H1 (cell line): ENCODE data around the gene DGKD. TPM values are rescaled to one million over a fixed set of nuclear protein-coding genes. Genes with fewer than 3 reads are reported as not detected.

Source experiments
- ASH2L ChIP-seq: fragments of 200-600, 300-600 bp; sonication (generic); IDR thresholded peaks from one replicate; pipeline ENCODE4 v1.7.1; 2017; ENCODE audit warnings: low read length
- CBX8 ChIP-seq: fragments of 300-800, 300-1000 bp; sonication (generic); IDR thresholded peaks from 2 replicates; pipeline ENCODE4 v1.7.1; 2016; ENCODE audit warnings: low read depth, low read length, borderline replicate concordance
- CHD2 ChIP-seq: IDR thresholded peaks from 2 replicates; pipeline ENCODE4 v1.6.1; 2012; ENCODE audit warnings: low read length, improper control_type of control experiment
- HDAC6 ChIP-seq: IDR thresholded peaks from one replicate; pipeline ENCODE4 v1.7.1; 2012; ENCODE audit warnings: low read depth, mild to moderate bottlenecking, inconsistent platforms, low read length, moderate library complexity
- NANOG ChIP-seq: IDR thresholded peaks from 2 replicates; pipeline ENCODE4 v1.6.1; 2011; ENCODE audit warnings: low read length, low read depth, mild to moderate bottlenecking, inconsistent platforms; ENCODE audit not compliant: insufficient read depth, poor library complexity, severe bottlenecking
- PHF8 ChIP-seq: fragments of 200-600 bp; sonication (generic); conservative IDR thresholded peaks from 2 replicates; pipeline ENCODE4 v1.7.1; 2012; ENCODE audit warnings: low read depth, mild to moderate bottlenecking, inconsistent platforms, low read length, moderate library complexity
- RNF2 ChIP-seq: fragments of 200-900, 300-1000 bp; sonication (generic); IDR thresholded peaks from 2 replicates; pipeline ENCODE4 v1.7.1; 2016; ENCODE audit warnings: borderline replicate concordance, low read depth, mild to moderate bottlenecking, antibody characterized with exemption, low read length; ENCODE audit not compliant: poor library complexity, severe bottlenecking; ENCODE audit errors: missing control alignments
- SRF ChIP-seq: IDR thresholded peaks from 2 replicates; pipeline ENCODE4 v1.6.1; 2011; ENCODE audit warnings: mild to moderate bottlenecking, low read depth, low read length, moderate library complexity
- TAF7 ChIP-seq: optimal IDR thresholded peaks from 2 replicates; pipeline ENCODE3; 2011; ENCODE audit warnings: low read depth, mild to moderate bottlenecking, inconsistent platforms, low read length, moderate library complexity, borderline replicate concordance
- TBP ChIP-seq: IDR thresholded peaks from 2 replicates; pipeline ENCODE4 v1.6.1; 2011; ENCODE audit warnings: low read depth, low read length, improper control_type of control experiment
- polyA plus RNA-seq, 7 experiments: library from polyadenylated mRNA; depleted of rRNA in 3 of 7; stranded (reverse) in 5 of 7; unstranded in 2 of 7; fragments of >200 nt in 5 of 7; fragments of 200-250 nt in 2 of 7; gene quantifications; 1 replicate in 5 of 7; 2 replicates in 1 of 7; 4 replicates in 1 of 7; pipeline versions ENCODE4 v1.2.1 to v1.2.3, GENCODE V29; 2011 to 2013; ENCODE audit warnings: missing spikeins in 2 of 7, mixed read lengths in 2 of 7
- total RNA-seq: library from RNA; stranded (reverse); fragmentation: NEBNext Ultra II Directional; extraction: Animal tissue kit (Norgen Biotek cat#: 25700); gene quantifications from 2 replicates; pipeline ENCODE4 v1.2.1, GENCODE V29; 2021
- TF ChIP-seq, protein P1 (sequence below): IDR thresholded peaks from 2 replicates; pipeline ENCODE4 v1.6.1; 2012; ENCODE audit warnings: inconsistent platforms

The DGKD gene
- total and polyA plus RNA-seq, 2 of the 8 experiments (the other 6 are each of a cell fraction or from before 2014, with no cell fraction given) = 7.7 to 30.9 TPM

DNA sequence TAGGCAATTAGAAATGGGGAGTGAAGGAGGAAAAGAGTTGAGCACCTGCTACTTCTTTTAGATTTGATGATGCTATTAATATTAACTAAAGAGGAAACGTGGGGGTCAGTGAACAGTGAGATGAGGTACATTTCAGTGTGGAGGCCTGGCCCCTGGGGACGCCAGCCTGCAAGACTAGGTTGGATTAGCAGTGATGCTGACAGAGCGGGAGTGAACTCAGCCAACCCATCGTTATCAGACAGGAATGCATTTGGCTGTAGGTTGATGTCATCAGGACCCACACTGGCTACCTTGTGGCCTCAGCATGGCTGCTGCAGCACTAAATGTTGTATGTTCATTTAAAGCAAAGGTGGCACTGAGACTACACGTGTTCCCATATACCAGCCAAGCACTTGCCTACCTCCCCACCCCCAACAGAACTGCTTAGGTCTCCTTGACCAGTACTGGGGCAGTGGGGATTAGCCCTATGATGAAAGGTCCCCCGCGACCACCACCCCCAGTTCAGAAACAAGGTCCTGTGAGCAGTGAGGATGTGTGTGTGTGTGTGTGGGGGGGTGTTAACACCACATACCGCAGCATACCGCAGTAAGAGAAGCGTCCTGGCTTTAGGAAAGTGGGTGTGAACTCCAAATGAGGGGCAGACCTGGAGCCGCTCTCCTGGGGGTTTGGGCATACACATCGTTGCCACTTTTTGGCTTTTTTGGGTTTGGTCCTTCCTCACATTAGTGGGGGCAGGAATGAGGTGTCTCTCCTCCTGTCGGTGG lies 26.0 kb downstream of the DGKD start (continued):
- TF ChIP-seq NANOG = no peak
- TF ChIP-seq ASH2L = no peak
- TF ChIP-seq PHF8 = no peak
- no peak for TF ChIP-seq CBX8
- TF ChIP-seq SRF = no peak
- TF ChIP-seq HDAC6 = no peak
- no peak for TF ChIP-seq RNF2
- no peak for TF ChIP-seq TAF7
- no peak for TF ChIP-seq TBP
- no peak for TF ChIP-seq CHD2
- TF ChIP-seq, protein P1, sequence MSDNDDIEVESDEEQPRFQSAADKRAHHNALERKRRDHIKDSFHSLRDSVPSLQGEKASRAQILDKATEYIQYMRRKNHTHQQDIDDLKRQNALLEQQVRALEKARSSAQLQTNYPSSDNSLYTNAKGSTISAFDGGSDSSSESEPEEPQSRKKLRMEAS = no peak
